ENCODE results near the gene ST14. TPM values are rescaled to one million over a fixed set of nuclear protein-coding genes. Genes with fewer than 3 reads are reported as not detected.

Gene ST14
- total RNA-seq, 1 donor: under 0.01 TPM

GRCh38 chr11:130114281-130114680 lies 45.3 kb upstream of the ST14 start:
- Histone ChIP-seq H3K27me3 (ENCODE audit: insufficient read depth, low read length) (no peaks in the 10 kb centered on the region), H3K4me2 (ENCODE audit: insufficient read depth, low read length) (no peak overlapping the region), H2AFZ (ENCODE audit: low read length) (no peak overlapping the region), H3K27ac (ENCODE audit: low read depth, low read length) (no peak overlapping the region), H3K4me1 (ENCODE audit: insufficient read depth, low read length) (peaks cover 11% of the 10 kb centered on the region), H4K20me1 (ENCODE audit: insufficient read depth, low read length) (peaks cover 79% of the 10 kb centered on the region), H3K9me3 (ENCODE audit: low read depth, low read length) (no peaks in the 10 kb centered on the region), H3K4me3 (ENCODE audit: insufficient read depth, low read length) (no peak overlapping the region), H3K36me3 (ENCODE audit: insufficient read depth, low read length) (peaks cover 19% of the 10 kb centered on the region), H3K79me2 (ENCODE audit: insufficient read depth, low read length) (peaks cover 35% of the 10 kb centered on the region)
- no peak for TF ChIP-seq CTCF (IDR thresholded peaks at IDR 0.05; ENCODE audit: extremely low read depth, low read depth, low read length)
- no peak for DNase-seq (ENCODE audit: insufficient read length, low spot score, missing footprints)

DNA sequence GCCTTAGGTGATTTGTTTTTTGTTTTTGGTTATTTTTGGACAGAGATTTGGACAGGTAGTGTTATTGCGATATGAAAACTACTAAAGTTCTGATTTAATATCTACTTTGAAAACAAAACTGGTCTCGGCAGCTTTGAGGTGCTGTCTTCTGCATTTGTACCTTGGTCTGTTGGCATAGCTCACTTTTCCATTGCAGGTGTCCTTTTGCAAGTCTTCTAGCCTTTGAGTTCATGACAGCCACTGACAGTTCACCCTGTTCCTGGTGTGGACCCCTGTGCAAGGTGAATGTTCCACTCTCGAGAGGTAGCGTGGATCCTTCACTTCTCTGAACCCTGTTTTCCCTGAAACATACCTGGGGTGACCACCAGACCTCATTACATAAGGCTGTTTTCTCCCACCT lies 44.9 kb upstream of the ST14 start:
- peaks cover 78% of the 10 kb centered on the region for H4K20me1 ChIP-seq (ENCODE audit: insufficient read depth, low read length)
- H3K36me3 ChIP-seq (ENCODE audit: insufficient read depth, low read length): peaks cover 19% of the 10 kb centered on the region
- DNase-seq (ENCODE audit: insufficient read length, low spot score, missing footprints): no peak
- no peak overlapping the region for H2AFZ ChIP-seq (ENCODE audit: low read length)
- H3K4me2 ChIP-seq (ENCODE audit: insufficient read depth, low read length): no peak overlapping the region
- TF ChIP-seq CTCF (IDR thresholded peaks at IDR 0.05; ENCODE audit: extremely low read depth, low read depth, low read length): no peak
- H3K27me3 ChIP-seq (ENCODE audit: insufficient read depth, low read length): no peaks in the 10 kb centered on the region
- peaks cover 37% of the 10 kb centered on the region for H3K79me2 ChIP-seq (ENCODE audit: insufficient read depth, low read length)
- H3K9me3 ChIP-seq (ENCODE audit: low read depth, low read length): no peaks in the 10 kb centered on the region
- peaks cover 11% of the 10 kb centered on the region for H3K4me1 ChIP-seq (ENCODE audit: insufficient read depth, low read length)
- H3K27ac ChIP-seq (ENCODE audit: low read depth, low read length): no peak overlapping the region
- no peak overlapping the region for H3K4me3 ChIP-seq (ENCODE audit: insufficient read depth, low read length)

GRCh38 chr11:130115218-130115617 lies 44.4 kb upstream of the ST14 start:
- DNase-seq (ENCODE audit: insufficient read length, low spot score, missing footprints): no peak

DNA sequence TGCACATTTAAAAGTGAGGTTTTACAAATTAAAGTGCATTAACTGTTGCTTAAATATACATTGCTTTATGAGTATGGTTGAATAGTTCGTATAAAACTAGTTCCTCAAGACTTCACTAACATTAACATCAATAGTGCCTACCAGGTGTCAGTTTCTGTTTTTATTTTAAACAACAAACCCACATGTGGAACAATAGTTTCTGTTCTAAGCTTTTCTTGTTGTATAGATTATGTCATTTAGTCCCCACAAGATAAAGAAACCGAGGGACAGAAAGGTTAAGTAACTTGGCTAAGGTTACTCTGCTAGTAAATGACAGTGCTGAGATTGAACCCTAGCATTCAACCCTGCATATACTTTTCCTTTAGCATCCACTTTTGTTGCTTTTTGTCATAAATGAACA lies 41.4 kb upstream of the ST14 start:
- H3K4me3 ChIP-seq (ENCODE audit: insufficient read depth, low read length): no peak overlapping the region
- no peaks in the 10 kb centered on the region for H3K9me3 ChIP-seq (ENCODE audit: low read depth, low read length)
- H3K27ac ChIP-seq (ENCODE audit: low read depth, low read length): no peak overlapping the region
- H3K79me2 ChIP-seq (ENCODE audit: insufficient read depth, low read length): peaks cover 26% of the 10 kb centered on the region
- no peak for DNase-seq (ENCODE audit: insufficient read length, low spot score, missing footprints)
- peaks cover 15% of the 10 kb centered on the region for H3K4me1 ChIP-seq (ENCODE audit: insufficient read depth, low read length)
- TF ChIP-seq CTCF (IDR thresholded peaks at IDR 0.05; ENCODE audit: extremely low read depth, low read depth, low read length): no peak
- peaks cover 13% of the 10 kb centered on the region for H3K36me3 ChIP-seq (ENCODE audit: insufficient read depth, low read length)
- no peak overlapping the region for H3K4me2 ChIP-seq (ENCODE audit: insufficient read depth, low read length)
- H4K20me1 ChIP-seq (ENCODE audit: insufficient read depth, low read length): peaks cover 58% of the 10 kb centered on the region
- no peak overlapping the region for H2AFZ ChIP-seq (ENCODE audit: low read length)
- no peaks in the 10 kb centered on the region for H3K27me3 ChIP-seq (ENCODE audit: insufficient read depth, low read length)

More at GRCh38 chr11:130115218-130115617, 44.4 kb upstream of the ST14 start:
- TF ChIP-seq CTCF (IDR thresholded peaks at IDR 0.05; ENCODE audit: extremely low read depth, low read depth, low read length): no peak
- Histone ChIP-seq H3K27ac (ENCODE audit: low read depth, low read length) (no peak overlapping the region), H3K36me3 (ENCODE audit: insufficient read depth, low read length) (peaks cover 18% of the 10 kb centered on the region), H4K20me1 (ENCODE audit: insufficient read depth, low read length) (peaks cover 76% of the 10 kb centered on the region), H3K27me3 (ENCODE audit: insufficient read depth, low read length) (no peaks in the 10 kb centered on the region), H3K4me2 (ENCODE audit: insufficient read depth, low read length) (no peak overlapping the region), H3K4me3 (ENCODE audit: insufficient read depth, low read length) (no peak overlapping the region), H3K9me3 (ENCODE audit: low read depth, low read length) (no peaks in the 10 kb centered on the region), H3K4me1 (ENCODE audit: insufficient read depth, low read length) (peaks cover 11% of the 10 kb centered on the region), H3K79me2 (ENCODE audit: insufficient read depth, low read length) (peaks cover 37% of the 10 kb centered on the region), H2AFZ (ENCODE audit: low read length) (no peak overlapping the region)
